GM06990 (cell line): ENCODE measurements around the gene C2.

ENCODE experiments used
- DNase-seq: peaks from one replicate; pipeline ENCODE4 v3.0.0-alpha.2; 2011; ENCODE audit not compliant: insufficient read length; ENCODE audit errors: extremely low read depth
- H3K27me3 ChIP-seq: replicated peaks from 2 replicates; pipeline ENCODE4 v1.6.0; 2011; ENCODE audit warnings: low read length; ENCODE audit not compliant: control insufficient read depth, insufficient read depth
- H3K36me3 ChIP-seq: 2 replicates; pipeline ENCODE4 v1.5.1; 2011; ENCODE audit warnings: low read length; ENCODE audit not compliant: control insufficient read depth, insufficient read depth
- H3K4me3 ChIP-seq: replicated peaks from 2 replicates; pipeline ENCODE4 v1.5.1; 2011; ENCODE audit warnings: low read depth, mild to moderate bottlenecking, control low read depth, low read length
- TF ChIP-seq, protein P1 (sequence below): IDR thresholded peaks from 2 replicates; pipeline ENCODE4 v1.5.1; 2011; ENCODE audit warnings: low read length, control low read depth, mild to moderate bottlenecking, inconsistent platforms; ENCODE audit not compliant: insufficient read depth, poor library complexity, severe bottlenecking

The C2 gene

DNA sequence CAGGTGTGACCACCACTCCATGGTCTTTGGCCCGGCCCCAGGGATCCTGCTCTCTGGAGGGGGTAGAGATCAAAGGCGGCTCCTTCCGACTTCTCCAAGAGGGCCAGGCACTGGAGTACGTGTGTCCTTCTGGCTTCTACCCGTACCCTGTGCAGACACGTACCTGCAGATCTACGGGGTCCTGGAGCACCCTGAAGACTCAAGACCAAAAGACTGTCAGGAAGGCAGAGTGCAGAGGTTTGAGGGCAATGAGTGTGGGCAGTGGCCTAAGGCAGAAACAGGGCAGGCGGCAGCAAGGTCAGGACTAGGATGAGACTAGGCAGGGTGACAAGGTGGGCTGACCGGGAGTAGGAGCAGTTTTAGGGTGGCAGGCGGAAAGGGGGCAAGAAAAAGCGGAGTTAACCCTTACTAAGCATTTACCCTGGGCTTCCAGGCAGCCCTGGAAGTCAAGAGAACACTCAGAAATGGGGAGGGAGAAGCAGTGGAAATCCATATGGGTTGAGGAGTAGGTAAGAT is 18.9 kb downstream of the C2 start:
- TF ChIP-seq, protein P1, sequence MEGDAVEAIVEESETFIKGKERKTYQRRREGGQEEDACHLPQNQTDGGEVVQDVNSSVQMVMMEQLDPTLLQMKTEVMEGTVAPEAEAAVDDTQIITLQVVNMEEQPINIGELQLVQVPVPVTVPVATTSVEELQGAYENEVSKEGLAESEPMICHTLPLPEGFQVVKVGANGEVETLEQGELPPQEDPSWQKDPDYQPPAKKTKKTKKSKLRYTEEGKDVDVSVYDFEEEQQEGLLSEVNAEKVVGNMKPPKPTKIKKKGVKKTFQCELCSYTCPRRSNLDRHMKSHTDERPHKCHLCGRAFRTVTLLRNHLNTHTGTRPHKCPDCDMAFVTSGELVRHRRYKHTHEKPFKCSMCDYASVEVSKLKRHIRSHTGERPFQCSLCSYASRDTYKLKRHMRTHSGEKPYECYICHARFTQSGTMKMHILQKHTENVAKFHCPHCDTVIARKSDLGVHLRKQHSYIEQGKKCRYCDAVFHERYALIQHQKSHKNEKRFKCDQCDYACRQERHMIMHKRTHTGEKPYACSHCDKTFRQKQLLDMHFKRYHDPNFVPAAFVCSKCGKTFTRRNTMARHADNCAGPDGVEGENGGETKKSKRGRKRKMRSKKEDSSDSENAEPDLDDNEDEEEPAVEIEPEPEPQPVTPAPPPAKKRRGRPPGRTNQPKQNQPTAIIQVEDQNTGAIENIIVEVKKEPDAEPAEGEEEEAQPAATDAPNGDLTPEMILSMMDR = no peak
- Histone ChIP-seq H3K4me3 (no peak overlapping the region), H3K27me3 (peaks cover 1% of the 10 kb centered on the region; the same call in 1 of the 2 replicates), H3K36me3 (no peaks in the 10 kb centered on the region; the same call in 1 of the 2 replicates)
- DNase-seq = no peak

GRCh38 chr6:31947070-31947675 is 19.7 kb downstream of the C2 start:
- Histone ChIP-seq H3K27me3 (peaks cover 1% of the 10 kb centered on the region; the same call in 1 of the 2 replicates), H3K36me3 (peaks cover 4% of the 10 kb centered on the region; the same call in 1 of the 2 replicates), H3K4me3 (no peak overlapping the region)
- TF ChIP-seq, protein P1 = no peak
- no peak for DNase-seq

DNA sequence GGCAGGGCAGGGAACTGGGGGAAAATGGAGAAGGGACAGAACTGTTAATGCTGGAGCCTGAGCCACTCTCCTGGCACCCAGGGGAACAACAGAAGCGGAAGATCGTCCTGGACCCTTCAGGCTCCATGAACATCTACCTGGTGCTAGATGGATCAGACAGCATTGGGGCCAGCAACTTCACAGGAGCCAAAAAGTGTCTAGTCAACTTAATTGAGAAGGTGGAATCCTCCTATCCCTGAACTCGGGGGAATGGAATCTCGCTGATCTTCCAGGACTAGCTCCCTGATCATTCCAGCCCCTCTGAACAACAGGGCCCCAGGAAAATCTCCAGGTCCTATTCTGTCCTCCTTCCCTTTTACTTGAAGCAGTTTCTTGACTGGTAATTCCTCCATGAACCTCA is 20.3 kb downstream of the C2 start:
- no peak for DNase-seq
- TF ChIP-seq, protein P1 = no peak
- H3K36me3 ChIP-seq = peaks cover 5% of the 10 kb centered on the region; the same call in 1 of the 2 replicates
- peaks cover 1% of the 10 kb centered on the region; the same call in 1 of the 2 replicates for H3K27me3 ChIP-seq
- no peak overlapping the region for H3K4me3 ChIP-seq

DNA sequence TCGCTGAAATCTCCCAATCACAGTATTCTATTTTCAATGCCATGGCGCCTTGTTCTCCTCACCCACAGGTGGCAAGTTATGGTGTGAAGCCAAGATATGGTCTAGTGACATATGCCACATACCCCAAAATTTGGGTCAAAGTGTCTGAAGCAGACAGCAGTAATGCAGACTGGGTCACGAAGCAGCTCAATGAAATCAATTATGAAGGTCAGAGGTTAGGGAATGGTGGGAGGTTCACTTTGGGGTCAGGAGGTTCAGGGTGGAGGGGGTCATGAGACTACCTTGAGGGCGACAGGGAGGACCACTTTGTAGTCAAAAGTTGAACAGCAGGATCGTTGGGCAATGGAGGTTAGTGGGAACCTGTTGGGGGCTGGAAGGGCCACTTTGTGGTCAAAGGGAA is 20.8 kb downstream of the C2 start:
- TF ChIP-seq, protein P1 = no peak
- peaks cover 6% of the 10 kb centered on the region for H3K36me3 ChIP-seq
- no peak for DNase-seq

GRCh38 chr6:31948753-31949413 is 21.4 kb downstream of the C2 start:
- Histone ChIP-seq H3K4me3 (no peak overlapping the region), H3K27me3 (peaks cover 1% of the 10 kb centered on the region; the same call in 1 of the 2 replicates)
- no peak for DNase-seq

More for the DNA sequence above, 20.8 kb downstream of the C2 start:
- peaks cover 1% of the 10 kb centered on the region; the same call in 1 of the 2 replicates for H3K27me3 ChIP-seq
- H3K4me3 ChIP-seq = no peak overlapping the region

More at GRCh38 chr6:31948753-31949413, 21.4 kb downstream of the C2 start:
- TF ChIP-seq, protein P1 = no peak
- peaks cover 6% of the 10 kb centered on the region for H3K36me3 ChIP-seq
